DOHH2 (cell line): ENCODE data around the gene STYK1.
"Not testable (repeated sequence)": the region's sequence is repeated elsewhere in the genome, so short reads cannot be mapped to it uniquely, and the experiment has no call there.

Experiments
- H3F3A ChIP-seq: fragments of 200-600 bp; sonication (generic), shearing (Covaris generic); 2 replicates; pipeline ENCODE4 v1.6.0; 2016; ENCODE audit warnings: antibody characterized with exemption, mild to moderate bottlenecking; ENCODE audit not compliant: control insufficient read depth, insufficient read depth
- H3K27ac ChIP-seq: fragments of 200-600 bp; sonication (generic); 2 replicates; pipeline ENCODE4 v1.5.1; 2014; ENCODE audit warnings: low read depth, mild to moderate bottlenecking, low read length, moderate library complexity
- H3K27me3 ChIP-seq: fragments of 200-600 bp; sonication (generic); 2 replicates; pipeline ENCODE4 v1.6.1; 2014; ENCODE audit warnings: mild to moderate bottlenecking, low read length, mixed read lengths; ENCODE audit not compliant: control insufficient read depth
- H3K36me3 ChIP-seq: fragments of 200-600 bp; sonication (generic); 2 replicates; pipeline ENCODE4 v1.6.1; 2014; ENCODE audit warnings: mild to moderate bottlenecking, low read length, moderate library complexity, mixed read lengths; ENCODE audit not compliant: control insufficient read depth
- H3K4me1 ChIP-seq: fragments of 200-600 bp; sonication (generic); 2 replicates; pipeline ENCODE4 v1.6.1; 2014; ENCODE audit warnings: mild to moderate bottlenecking, low read length, mixed read lengths; ENCODE audit not compliant: control insufficient read depth
- H3K4me2 ChIP-seq: fragments of 200-600 bp; sonication (generic); 2 replicates; pipeline ENCODE4 v1.6.0; 2014; ENCODE audit warnings: mild to moderate bottlenecking, low read length, moderate library complexity
- H3K4me3 ChIP-seq: fragments of 200-600 bp; sonication (generic); 2 replicates; pipeline ENCODE4 v1.5.1; 2014; ENCODE audit warnings: mild to moderate bottlenecking, low read length, mixed read lengths
- H3K79me2 ChIP-seq: fragments of 200-600 bp; sonication (generic); 2 replicates; pipeline ENCODE4 v1.6.1; 2014; ENCODE audit warnings: mild to moderate bottlenecking, low read length, mixed read lengths; ENCODE audit not compliant: control insufficient read depth
- H3K9me2 ChIP-seq: fragments of 200-600 bp; sonication (generic); replicated peaks from 2 replicates; pipeline ENCODE4 v1.6.1; 2014; ENCODE audit warnings: mild to moderate bottlenecking, low read length, mixed read lengths; ENCODE audit not compliant: control insufficient read depth
- H3K9me3 ChIP-seq: fragments of 200-600 bp; sonication (generic); 2 replicates; pipeline ENCODE4 v1.6.1; 2014; ENCODE audit warnings: antibody characterized with exemption, low read length, mixed read lengths; ENCODE audit not compliant: control insufficient read depth, insufficient read depth
- H4K20me1 ChIP-seq: fragments of 200-600 bp; sonication (generic); 2 replicates; pipeline ENCODE4 v1.6.0; 2014; ENCODE audit warnings: low read depth, mild to moderate bottlenecking, antibody characterized with exemption, low read length, moderate library complexity; ENCODE audit not compliant: control insufficient read depth, insufficient read depth
- CTCF ChIP-seq: fragments of 200-600 bp; sonication (generic); IDR thresholded peaks from one replicate; pipeline ENCODE4 v1.5.1; 2014; ENCODE audit warnings: antibody characterized with exemption, mild to moderate bottlenecking, low read depth, low read length; ENCODE audit not compliant: poor library complexity, severe bottlenecking
- EZH2phosphoT487 ChIP-seq: fragments of 200-600 bp; sonication (generic); IDR thresholded peaks from 2 replicates; pipeline ENCODE4 v1.6.1; 2017; ENCODE audit warnings: borderline replicate concordance, mild to moderate bottlenecking, antibody characterized with exemption, low read length, moderate library complexity, mixed read lengths

STYK1 gene

GRCh38 chr12:10661338-10661737 lies 12.5 kb downstream of the STYK1 start:
- Histone ChIP-seq H3K9me2 (no peaks in the 10 kb centered on the region), H3K27ac (no peak overlapping the region), H3K27me3 (no peaks in the 10 kb centered on the region), H3K79me2 (no peaks in the 10 kb centered on the region), H3K36me3 (no peaks in the 10 kb centered on the region), H3K4me1 (no peaks in the 10 kb centered on the region), H4K20me1 (no peaks in the 10 kb centered on the region), H3F3A (no peaks in the 10 kb centered on the region), H3K4me2 (no peak overlapping the region), H3K4me3 (no peak overlapping the region), H3K9me3 (no peaks in the 10 kb centered on the region)
- TF ChIP-seq CTCF = no peak
- TF ChIP-seq EZH2phosphoT487 = no peak

- no peaks in the 10 kb centered on the region for H4K20me1 ChIP-seq
- no peak overlapping the region for H3K4me3 ChIP-seq
- no peaks in the 10 kb centered on the region for H3K9me3 ChIP-seq
- H3K4me2 ChIP-seq = no peak overlapping the region
- H3K27ac ChIP-seq = no peak overlapping the region
- no peaks in the 10 kb centered on the region for H3K36me3 ChIP-seq
- no peaks in the 10 kb centered on the region for H3K79me2 ChIP-seq
- no peaks in the 10 kb centered on the region for H3K9me2 ChIP-seq
- TF ChIP-seq CTCF (no peak), EZH2phosphoT487 (no peak)
- no peaks in the 10 kb centered on the region for H3K27me3 ChIP-seq
- no peaks in the 10 kb centered on the region for H3F3A ChIP-seq
- no peaks in the 10 kb centered on the region for H3K4me1 ChIP-seq
Observed at GRCh38 chr12:10654003-10654402, 19.8 kb downstream of the STYK1 start.

- Histone ChIP-seq H3K36me3 (no peaks in the 10 kb centered on the region), H3K4me3 (no peak overlapping the region), H3K9me2 (no peaks in the 10 kb centered on the region), H4K20me1 (no peaks in the 10 kb centered on the region), H3K4me2 (no peak overlapping the region), H3K27ac (no peak overlapping the region), H3K4me1 (no peaks in the 10 kb centered on the region), H3F3A (no peaks in the 10 kb centered on the region), H3K79me2 (no peaks in the 10 kb centered on the region), H3K27me3 (no peaks in the 10 kb centered on the region), H3K9me3 (no peaks in the 10 kb centered on the region; the same call in 1 of the 2 replicates)
- TF ChIP-seq CTCF (no peak), EZH2phosphoT487 (no peak)
Observed at GRCh38 chr12:10652192-10652591, 21.7 kb downstream of the STYK1 start.

- not testable (repeated sequence) for H3K36me3 ChIP-seq, H3K27me3 ChIP-seq, H3K4me3 ChIP-seq, H3K9me2 ChIP-seq, H4K20me1 ChIP-seq, H3K27ac ChIP-seq, H3K79me2 ChIP-seq, H3K4me1 ChIP-seq, H3F3A ChIP-seq, H3K4me2 ChIP-seq
- H3K9me3 ChIP-seq = peaks cover 12% of the 10 kb centered on the region
Observed at GRCh38 chr12:10646576-10646975, 27.3 kb downstream of the STYK1 start.
